HG02981 (cell line): ENCODE results near the gene MCHR1.
"Not testable (repeated sequence)": the region's sequence is repeated elsewhere in the genome, so short reads cannot be mapped to it uniquely, and the experiment has no call there.

ENCODE experiments used
- ATAC-seq: cut with Tn5 transposase; IDR thresholded peaks from one replicate; pipeline ENCODE4 v1.9.1; 2021; ENCODE audit warnings: mild to moderate bottlenecking, moderate library complexity; ENCODE audit not compliant: unreplicated experiment

The MCHR1 gene

DNA sequence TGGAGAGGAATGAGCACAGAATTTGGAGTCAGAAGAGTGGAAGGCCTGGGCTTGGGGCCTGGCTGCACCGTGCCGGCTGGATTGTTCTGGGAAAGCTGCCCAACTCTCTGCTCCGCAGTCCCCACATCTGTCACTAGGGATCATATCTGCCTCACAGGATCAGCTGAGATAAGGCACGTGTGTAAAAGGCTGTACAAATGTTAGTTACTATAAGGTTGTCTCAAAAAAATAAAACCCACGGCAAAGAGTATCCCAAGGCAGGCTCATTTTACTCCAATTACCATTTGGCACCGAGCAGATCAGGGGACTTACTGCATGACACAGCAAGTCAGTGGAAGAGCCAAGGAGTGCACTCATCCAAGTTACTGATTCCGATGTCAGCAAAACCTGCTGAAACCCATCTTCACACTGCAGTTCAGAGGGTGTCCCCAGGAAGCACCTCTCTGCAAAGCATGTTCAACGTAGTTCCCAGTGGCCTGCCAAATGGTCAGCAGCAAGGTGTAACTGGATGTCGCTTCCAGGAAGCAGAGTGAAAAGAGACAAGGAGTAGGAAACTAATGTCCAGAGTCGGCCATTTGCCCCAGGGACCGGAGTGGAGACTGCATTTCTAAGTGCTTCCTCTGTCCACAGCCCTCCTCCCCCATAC, 24.6 kb upstream of the MCHR1 start:
- no peak for ATAC-seq

- not testable (repeated sequence) for ATAC-seq
Observed at GRCh38 chr22:40655941-40656340, 23.3 kb upstream of the MCHR1 start.

DNA sequence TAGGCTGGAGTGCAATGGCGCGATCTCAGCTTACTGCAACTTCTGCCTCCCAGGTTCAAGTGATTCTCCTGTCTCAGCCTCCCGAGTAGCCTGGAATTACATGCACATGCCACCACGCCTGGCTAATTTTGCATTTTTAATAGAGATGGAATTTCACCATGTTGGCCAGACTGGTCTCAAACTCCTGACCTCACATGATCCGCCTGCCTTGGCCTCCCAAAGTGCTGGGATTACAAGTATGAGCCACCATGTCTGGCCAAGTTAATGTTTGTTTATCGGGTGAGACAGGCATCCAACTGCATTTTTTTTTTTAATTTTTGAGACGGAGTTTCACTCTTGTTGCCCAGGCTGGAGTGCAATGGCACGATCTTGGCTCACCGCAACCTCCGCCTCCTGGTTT, 22.6 kb upstream of the MCHR1 start:
- not testable (repeated sequence) for ATAC-seq

DNA sequence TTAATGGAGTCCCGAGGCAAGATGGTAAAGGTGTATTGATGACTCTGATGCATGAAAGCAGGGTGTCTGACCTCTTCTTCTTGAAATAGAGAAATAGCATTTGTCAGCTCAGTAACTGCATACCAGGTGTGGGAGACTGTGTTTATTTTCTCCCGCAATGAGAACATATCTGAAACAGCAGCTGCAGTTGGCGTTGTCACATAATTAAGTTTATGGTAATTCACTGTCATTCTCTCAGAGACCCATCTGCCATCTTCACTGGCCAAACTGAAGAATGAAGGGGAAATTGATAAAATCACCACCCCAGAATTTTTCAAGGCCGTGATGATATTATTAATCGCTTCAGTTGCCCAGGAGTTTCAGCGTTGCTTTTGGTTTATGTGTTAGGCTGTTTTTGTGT, 20.1 kb upstream of the MCHR1 start:
- ATAC-seq = no peak

DNA sequence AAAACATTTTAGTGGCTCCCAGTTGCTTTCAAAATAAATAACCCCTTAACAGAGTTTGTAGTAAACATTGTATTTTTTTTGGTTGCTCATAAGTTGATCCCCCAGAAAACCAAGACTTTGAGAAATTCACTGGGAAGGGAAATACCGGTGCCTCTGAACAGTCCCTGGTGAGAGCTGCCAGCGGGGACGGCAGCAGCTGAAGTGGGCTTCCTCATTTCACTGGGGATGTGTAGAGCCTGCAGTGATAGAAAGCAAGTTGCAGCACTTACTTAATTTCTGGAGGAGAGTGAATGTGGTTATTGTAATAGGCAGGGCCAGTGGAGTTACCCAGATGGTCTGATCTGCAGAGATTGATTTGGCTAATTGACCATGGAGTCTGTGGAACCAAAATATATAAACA, 18.6 kb upstream of the MCHR1 start:
- ATAC-seq = no peak

DNA sequence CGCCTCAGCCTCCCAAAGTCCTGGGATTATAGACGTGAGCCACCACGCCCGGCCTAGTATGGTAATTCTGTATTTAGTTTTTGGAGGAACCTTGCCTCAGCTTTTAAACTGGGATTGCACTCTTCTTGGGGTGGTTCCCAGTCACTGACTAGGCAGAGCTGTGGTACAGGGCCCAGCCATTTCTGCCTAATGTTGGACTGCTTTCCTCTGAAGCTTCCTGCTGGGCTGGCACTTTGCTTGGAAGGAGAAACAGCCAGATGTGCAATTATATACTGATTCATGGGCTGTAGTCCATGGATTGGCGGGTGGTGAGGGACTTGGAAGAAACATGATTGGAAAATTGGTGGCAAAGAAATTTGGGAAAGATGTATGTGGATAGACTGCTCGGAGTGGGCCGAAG, 17.6 kb upstream of the MCHR1 start:
- no peak for ATAC-seq

DNA sequence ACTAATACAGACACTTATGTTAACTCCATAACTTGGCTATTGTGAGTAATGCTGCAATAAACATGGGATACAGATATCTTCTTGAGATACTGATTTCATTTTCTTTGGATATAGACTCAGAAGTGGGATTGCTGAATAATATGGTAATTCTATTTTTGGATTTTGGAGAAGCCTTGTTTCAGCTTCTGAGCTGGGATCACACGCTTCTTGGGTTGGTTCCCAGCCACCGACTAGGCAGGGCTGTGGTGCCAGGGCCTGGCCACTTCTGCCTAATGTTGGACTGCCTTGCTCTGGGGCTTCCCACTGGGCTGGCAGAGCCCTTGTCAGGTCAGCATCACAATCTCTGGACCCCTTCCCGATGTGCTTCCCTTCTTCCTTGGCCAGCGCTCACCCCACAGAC, 14.0 kb upstream of the MCHR1 start:
- no peak for ATAC-seq

DNA sequence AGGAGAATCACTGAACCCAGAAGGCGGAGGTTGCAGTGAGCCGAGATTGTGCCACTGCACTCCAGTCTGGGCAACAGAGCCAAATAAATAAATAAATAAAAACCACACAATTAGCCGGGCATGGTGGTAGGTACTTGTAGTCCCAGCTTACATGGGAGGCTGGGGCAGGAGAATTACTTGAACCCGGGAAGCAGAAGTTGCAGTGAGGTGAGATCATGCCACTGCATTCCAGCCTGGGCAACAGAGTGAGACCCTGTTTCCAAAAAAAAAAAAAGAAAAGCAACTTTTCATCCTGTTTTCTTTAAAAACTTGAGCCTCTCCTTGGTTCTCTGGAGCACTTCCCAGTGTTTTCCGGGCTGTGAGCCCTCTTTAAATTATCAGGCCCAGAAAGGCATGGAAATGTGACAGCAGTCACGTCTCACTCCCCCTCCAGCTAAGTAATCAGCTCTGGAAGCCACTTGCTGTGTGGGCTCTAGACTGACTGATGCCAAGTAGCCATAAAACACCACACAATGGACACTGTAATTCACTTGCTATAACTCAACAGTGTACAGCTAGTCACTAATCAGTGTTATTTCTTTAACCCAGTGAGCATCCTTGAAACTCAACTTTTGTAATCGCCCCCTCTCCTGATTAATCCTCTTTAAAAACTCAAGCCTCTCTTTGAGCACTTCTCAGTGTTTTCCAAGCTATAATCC, 13.0 kb upstream of the MCHR1 start:
- ATAC-seq = no peak

- ATAC-seq = no peak
Observed at GRCh38 chr22:40668611-40669411, 10.5 kb upstream of the MCHR1 start.

DNA sequence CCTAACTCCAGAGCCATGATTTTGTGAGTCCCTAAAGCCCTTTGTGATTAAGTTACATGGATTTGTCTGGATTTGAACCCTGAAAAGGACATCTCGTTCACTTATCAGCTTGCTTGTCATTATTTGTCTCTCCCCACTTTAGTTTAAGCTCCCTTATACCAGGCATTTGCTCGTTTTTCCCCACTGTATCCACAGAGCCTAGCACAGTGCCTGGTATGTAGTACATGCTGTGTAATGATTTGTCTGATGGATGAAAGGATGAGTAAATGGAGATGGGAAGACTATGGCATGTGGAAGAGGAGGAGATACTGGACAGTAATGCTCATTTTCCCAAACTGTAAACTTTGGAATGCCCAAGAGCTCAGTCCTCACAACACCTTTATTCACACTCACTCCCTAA, 9.2 kb upstream of the MCHR1 start:
- no peak for ATAC-seq

- ATAC-seq = no peak
Observed at GRCh38 chr22:40671369-40671768, 7.9 kb upstream of the MCHR1 start.

GRCh38 chr22:40671796-40672360, 7.4 kb upstream of the MCHR1 start:
- no peak for ATAC-seq

GRCh38 chr22:40673017-40673416, 6.3 kb upstream of the MCHR1 start:
- no peak for ATAC-seq

DNA sequence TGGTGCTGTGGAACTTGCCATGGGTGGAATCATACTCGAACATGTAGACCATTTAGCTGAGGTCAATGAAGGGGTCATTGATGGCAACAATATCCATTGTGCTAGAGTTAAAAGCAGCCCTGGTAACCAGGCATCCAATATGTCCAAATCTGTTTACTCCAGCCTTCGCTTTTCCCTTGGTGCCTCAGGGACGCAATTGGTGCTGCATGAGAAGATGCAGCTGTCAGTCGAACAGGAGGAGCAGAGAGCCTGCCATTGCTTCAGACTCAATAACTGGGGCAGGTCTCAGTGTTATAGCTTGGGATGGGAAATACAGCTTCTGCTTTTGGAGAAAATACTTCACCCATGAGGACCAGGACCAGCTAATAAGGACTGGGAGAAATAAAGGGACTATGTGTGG, 5.0 kb upstream of the MCHR1 start:
- ATAC-seq = no peak

DNA sequence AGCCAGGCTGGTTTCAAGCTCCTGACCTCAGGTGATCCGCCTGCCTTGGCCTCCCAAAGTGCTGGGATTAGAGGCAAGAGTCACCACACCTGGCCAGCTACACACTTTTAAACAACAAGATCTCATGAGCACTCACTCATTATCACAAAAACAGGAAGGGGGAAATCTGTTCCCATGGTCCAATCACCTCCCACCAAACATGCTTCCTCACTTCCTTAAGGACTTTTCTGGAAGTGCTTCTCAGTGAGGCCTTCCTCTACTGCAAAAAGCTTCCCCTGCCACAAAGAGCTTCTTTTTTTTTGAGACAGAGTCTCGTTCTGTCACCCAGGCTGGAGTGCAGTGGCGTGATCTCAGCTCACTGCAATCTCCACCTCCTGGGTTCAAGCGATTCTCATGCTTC, 3.1 kb upstream of the MCHR1 start:
- not testable (repeated sequence) for ATAC-seq

DNA sequence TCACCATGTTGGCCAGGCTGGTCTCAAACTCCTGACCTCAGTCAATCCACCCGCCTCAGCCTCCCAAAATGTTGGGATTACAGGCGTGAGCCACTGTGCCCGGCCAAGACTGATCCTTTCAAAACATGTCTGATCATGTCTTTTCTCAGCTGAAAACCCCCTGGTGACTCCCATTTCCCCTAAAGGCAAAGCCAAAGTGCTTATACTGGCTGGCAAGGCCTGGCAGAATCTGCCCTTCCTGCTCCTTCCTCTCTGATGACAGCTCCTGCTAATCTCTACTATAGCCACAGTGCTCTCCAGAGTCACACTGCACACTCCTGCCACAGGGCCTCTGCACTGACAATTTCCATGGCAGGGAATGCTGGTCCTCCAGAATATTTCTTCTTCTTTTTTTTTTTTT, 2.6 kb upstream of the MCHR1 start:
- ATAC-seq = no peak

- no peak for ATAC-seq
Observed at GRCh38 chr22:40678493-40679248, 613 bp upstream of the MCHR1 start.

GRCh38 chr22:40679964-40680818, 907 bp downstream of the MCHR1 start:
- ATAC-seq = no peak

DNA sequence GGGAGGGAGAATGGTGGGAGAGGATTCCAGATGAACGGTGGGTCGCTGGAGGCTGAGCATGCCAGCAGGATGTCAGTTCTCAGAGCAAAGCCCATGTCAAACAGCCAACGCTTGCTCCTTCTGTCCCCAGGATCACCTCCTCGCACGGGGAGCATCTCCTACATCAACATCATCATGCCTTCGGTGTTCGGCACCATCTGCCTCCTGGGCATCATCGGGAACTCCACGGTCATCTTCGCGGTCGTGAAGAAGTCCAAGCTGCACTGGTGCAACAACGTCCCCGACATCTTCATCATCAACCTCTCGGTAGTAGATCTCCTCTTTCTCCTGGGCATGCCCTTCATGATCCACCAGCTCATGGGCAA, 1.5 kb downstream of the MCHR1 start:
- no peak for ATAC-seq

- ATAC-seq = no peak
Observed at GRCh38 chr22:40681451-40681850, 2.2 kb downstream of the MCHR1 start.
